ENCODE measurements around the gene ZNF148. TPM values are rescaled to one million over a fixed set of nuclear protein-coding genes. Genes with fewer than 3 reads are reported as not detected.

The ZNF148 gene
- total RNA-seq, 2 experiments from 2014 or later = 33.8 to 34.3 TPM

- no peak overlapping the region for H3K4me3 Mint-ChIP-seq
- no peak overlapping the region for H3K27ac Mint-ChIP-seq
- H3K9me3 Mint-ChIP-seq = no peaks in the 10 kb centered on the region
- peaks cover 44% of the 10 kb centered on the region for H3K27me3 Mint-ChIP-seq
- no peaks in the 10 kb centered on the region for H3K36me3 Mint-ChIP-seq
- DNase-seq = no peak
- H3K4me1 Mint-ChIP-seq = peaks cover 10% of the 10 kb centered on the region
These were observed 160.4 kb downstream of the ZNF148 start for GRCh38 chr3:125214738-125215137.

- no peaks in the 10 kb centered on the region for H3K36me3 Mint-ChIP-seq
- H3K27me3 Mint-ChIP-seq = peaks cover 50% of the 10 kb centered on the region
- peaks cover 14% of the 10 kb centered on the region for H3K4me1 Mint-ChIP-seq
- no peak overlapping the region for H3K4me3 Mint-ChIP-seq
- no peak overlapping the region for H3K27ac Mint-ChIP-seq
- no peak for DNase-seq
- H3K9me3 Mint-ChIP-seq = no peaks in the 10 kb centered on the region
These were observed 161.1 kb downstream of the ZNF148 start for GRCh38 chr3:125213946-125214542.

- Mint-ChIP-seq H3K9me3 (no peaks in the 10 kb centered on the region), H3K4me1 (peaks cover 14% of the 10 kb centered on the region), H3K27ac (no peak overlapping the region), H3K27me3 (peaks cover 50% of the 10 kb centered on the region), H3K4me3 (no peak overlapping the region), H3K36me3 (no peaks in the 10 kb centered on the region)
- DNase-seq = no peak
These were observed 161.8 kb downstream of the ZNF148 start for GRCh38 chr3:125213364-125213755.

- peak; percentile 31 for DNase-seq
These were observed 162.4 kb downstream of the ZNF148 start, which contains the start of gene SLC12A8 for GRCh38 chr3:125212509-125213363. SLC12A8 (minus strand) TSS chr3:125212748; CDS start chr3:125211349, 1,399 bp downstream.

GRCh38 chr3:125212091-125212508 lies 163.0 kb downstream of the ZNF148 start:
- peaks cover 50% of the 10 kb centered on the region for H3K27me3 Mint-ChIP-seq
- H3K27ac Mint-ChIP-seq = no peak overlapping the region
- H3K4me3 Mint-ChIP-seq = peak overlapping the region; percentile 60
- H3K4me1 Mint-ChIP-seq = peaks cover 14% of the 10 kb centered on the region
- no peaks in the 10 kb centered on the region for H3K36me3 Mint-ChIP-seq
- DNase-seq = no peak
- H3K9me3 Mint-ChIP-seq = no peaks in the 10 kb centered on the region

More at GRCh38 chr3:125212509-125213363, 162.4 kb downstream of the ZNF148 start, which contains the start of gene SLC12A8:
- Mint-ChIP-seq H3K27me3 (peaks cover 50% of the 10 kb centered on the region), H3K4me3 (peak within 1 kb of the TSS; percentile 60), H3K4me1 (peaks cover 14% of the 10 kb centered on the region), H3K9me3 (no peaks in the 10 kb centered on the region), H3K27ac (no peak within 1 kb of the TSS), H3K36me3 (no peaks in the 10 kb centered on the region)

GRCh38 chr3:125211523-125212090 lies 163.5 kb downstream of the ZNF148 start:
- Mint-ChIP-seq H3K36me3 (no peaks in the 10 kb centered on the region), H3K9me3 (no peaks in the 10 kb centered on the region), H3K27ac (no peak overlapping the region), H3K4me3 (peak overlapping the region; percentile 60), H3K4me1 (peaks cover 14% of the 10 kb centered on the region), H3K27me3 (peaks cover 52% of the 10 kb centered on the region)
- no peak for DNase-seq

- Mint-ChIP-seq H3K27me3 (peaks cover 41% of the 10 kb centered on the region), H3K4me3 (no peak overlapping the region), H3K9me3 (no peaks in the 10 kb centered on the region)
These were observed 167.1 kb downstream of the ZNF148 start for GRCh38 chr3:125207949-125208568.

GRCh38 chr3:125207507-125207906 lies 167.6 kb downstream of the ZNF148 start:
- peaks cover 7% of the 10 kb centered on the region for H3K4me1 Mint-ChIP-seq
- no peak overlapping the region for H3K4me3 Mint-ChIP-seq
- DNase-seq = no peak
- no peaks in the 10 kb centered on the region for H3K9me3 Mint-ChIP-seq
- H3K27ac Mint-ChIP-seq = no peak overlapping the region
- H3K27me3 Mint-ChIP-seq = peaks cover 37% of the 10 kb centered on the region
- no peaks in the 10 kb centered on the region for H3K36me3 Mint-ChIP-seq

More at GRCh38 chr3:125207949-125208568, 167.1 kb downstream of the ZNF148 start:
- Mint-ChIP-seq H3K36me3 (no peaks in the 10 kb centered on the region), H3K4me1 (peaks cover 7% of the 10 kb centered on the region), H3K27ac (no peak overlapping the region)
- no peak for DNase-seq

- DNase-seq = no peak
- no peaks in the 10 kb centered on the region for H3K36me3 Mint-ChIP-seq
- peaks cover 35% of the 10 kb centered on the region for H3K27me3 Mint-ChIP-seq
- no peak overlapping the region for H3K4me3 Mint-ChIP-seq
- no peak overlapping the region for H3K27ac Mint-ChIP-seq
- peaks cover 2% of the 10 kb centered on the region for H3K9me3 Mint-ChIP-seq
- peaks cover 6% of the 10 kb centered on the region for H3K4me1 Mint-ChIP-seq
These were observed 168.2 kb downstream of the ZNF148 start for GRCh38 chr3:125206934-125207333.

GRCh38 chr3:125203731-125204130 lies 171.4 kb downstream of the ZNF148 start:
- no peak for DNase-seq
- peaks cover 2% of the 10 kb centered on the region for H3K9me3 Mint-ChIP-seq
- H3K4me3 Mint-ChIP-seq = no peak overlapping the region
- H3K27ac Mint-ChIP-seq = no peak overlapping the region
- H3K4me1 Mint-ChIP-seq = no peaks in the 10 kb centered on the region
- H3K36me3 Mint-ChIP-seq = no peaks in the 10 kb centered on the region
- peaks cover 12% of the 10 kb centered on the region for H3K27me3 Mint-ChIP-seq

GRCh38 chr3:125202197-125202596 lies 172.9 kb downstream of the ZNF148 start:
- no peak overlapping the region for H3K4me3 Mint-ChIP-seq
- peaks cover 2% of the 10 kb centered on the region for H3K9me3 Mint-ChIP-seq
- H3K27me3 Mint-ChIP-seq = peaks cover 12% of the 10 kb centered on the region
- peak; percentile 9 for DNase-seq
- no peaks in the 10 kb centered on the region for H3K36me3 Mint-ChIP-seq
- H3K27ac Mint-ChIP-seq = no peak overlapping the region
- H3K4me1 Mint-ChIP-seq = no peaks in the 10 kb centered on the region

- Mint-ChIP-seq H3K9me3 (peaks cover 2% of the 10 kb centered on the region), H3K27me3 (peaks cover 8% of the 10 kb centered on the region), H3K27ac (no peak overlapping the region), H3K4me1 (no peaks in the 10 kb centered on the region), H3K36me3 (no peaks in the 10 kb centered on the region), H3K4me3 (no peak overlapping the region)
- DNase-seq = no peak
These were observed 174.4 kb downstream of the ZNF148 start for GRCh38 chr3:125200731-125201139.

GRCh38 chr3:125194849-125195601 lies 180.1 kb downstream of the ZNF148 start:
- H3K27me3 Mint-ChIP-seq = no peaks in the 10 kb centered on the region
- DNase-seq = no peak
- no peak overlapping the region for H3K4me3 Mint-ChIP-seq
- no peaks in the 10 kb centered on the region for H3K4me1 Mint-ChIP-seq
- no peak overlapping the region for H3K27ac Mint-ChIP-seq
- no peaks in the 10 kb centered on the region for H3K36me3 Mint-ChIP-seq
- no peaks in the 10 kb centered on the region for H3K9me3 Mint-ChIP-seq

GRCh38 chr3:125194061-125194848 lies 180.9 kb downstream of the ZNF148 start:
- no peaks in the 10 kb centered on the region for H3K27me3 Mint-ChIP-seq
- H3K9me3 Mint-ChIP-seq = no peaks in the 10 kb centered on the region
- H3K27ac Mint-ChIP-seq = no peak overlapping the region
- H3K4me1 Mint-ChIP-seq = no peaks in the 10 kb centered on the region
- no peak for DNase-seq
- no peak overlapping the region for H3K4me3 Mint-ChIP-seq
- peaks cover under 1% of the 10 kb centered on the region for H3K36me3 Mint-ChIP-seq

Data from activated naive CD8-positive, alpha-beta T cell treated with anti-CD3 and anti-CD28 coated beads for 36 hours (primary cell).